Measurements from ENCODE around the gene EHMT2. TPM values are rescaled to one million over a fixed set of nuclear protein-coding genes. Genes with fewer than 3 reads are reported as not detected.
"Not testable (repeated sequence)": the region's sequence is repeated elsewhere in the genome, so short reads cannot be mapped to it uniquely, and the experiment has no call there.

The EHMT2 gene
- total RNA-seq, 2 experiments from 2014 or later, result 50.1 to 60.4 TPM

DNA sequence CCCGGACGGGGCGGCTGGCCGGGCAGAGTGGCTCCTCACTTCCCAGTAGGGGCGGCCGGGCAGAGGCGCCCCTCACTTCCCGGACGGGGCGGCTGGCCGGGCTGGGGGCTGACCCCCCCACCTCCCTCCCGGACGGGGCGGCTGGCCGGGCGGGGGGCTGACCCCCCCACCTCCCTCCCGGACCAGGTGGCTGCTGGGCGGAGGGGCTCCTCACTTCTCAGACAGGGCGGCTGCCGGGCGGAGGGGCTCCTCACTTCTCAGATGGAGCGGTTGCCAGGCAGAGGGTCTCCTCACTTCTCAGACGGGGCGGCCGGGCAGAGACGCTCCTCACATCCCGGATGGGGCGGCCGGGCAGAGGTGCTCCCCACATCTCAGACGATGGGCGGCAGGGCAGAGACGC lies 34.6 kb upstream of the EHMT2 start:
- H3K27ac Mint-ChIP-seq; H3K4me1 Mint-ChIP-seq; CTCF ChIA-PET; H3K4me3 Mint-ChIP-seq; H3K9me3 Mint-ChIP-seq (ENCODE audit: low read depth); intact Hi-C loops (cut with DNase I, micrococcal nuclease); H3K27me3 Mint-ChIP-seq; DNase-seq; POLR2A ChIA-PET; H3K36me3 Mint-ChIP-seq (ENCODE audit: low read depth); ATAC-seq: not testable (repeated sequence)

DNA sequence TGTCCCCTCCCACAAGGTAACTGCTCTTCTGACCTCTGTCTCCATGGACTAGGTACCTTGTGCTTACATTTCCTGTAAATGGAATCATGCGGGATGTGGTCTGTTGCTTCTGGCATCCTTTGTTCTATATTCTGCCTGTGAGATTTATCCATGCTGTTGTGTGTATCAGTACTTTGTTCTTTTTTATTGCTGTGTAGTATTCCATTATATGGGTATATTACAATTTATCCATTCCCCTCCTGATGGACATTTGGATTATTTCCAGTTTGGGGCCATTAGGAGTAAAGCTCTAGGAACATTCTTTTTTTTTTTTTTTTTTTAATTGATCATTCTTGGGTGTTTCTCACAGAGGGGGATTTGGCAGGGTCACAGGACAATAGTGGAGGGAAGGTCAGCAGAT lies 33.5 kb upstream of the EHMT2 start:
- Mint-ChIP-seq H3K36me3 (ENCODE audit: low read depth) (no peaks in the 10 kb centered on the region), H3K4me1 (no peaks in the 10 kb centered on the region), H3K4me3 (no peak overlapping the region), H3K27me3 (no peaks in the 10 kb centered on the region), H3K27ac (no peak overlapping the region), H3K9me3 (ENCODE audit: low read depth) (no peaks in the 10 kb centered on the region)
- intact Hi-C loops (cut with DNase I, micrococcal nuclease), result no loop called here
- POLR2A ChIA-PET, result no interaction called here
- CTCF ChIA-PET, result no interaction called here
- DNase-seq (no peak), ATAC-seq (no peak)

DNA sequence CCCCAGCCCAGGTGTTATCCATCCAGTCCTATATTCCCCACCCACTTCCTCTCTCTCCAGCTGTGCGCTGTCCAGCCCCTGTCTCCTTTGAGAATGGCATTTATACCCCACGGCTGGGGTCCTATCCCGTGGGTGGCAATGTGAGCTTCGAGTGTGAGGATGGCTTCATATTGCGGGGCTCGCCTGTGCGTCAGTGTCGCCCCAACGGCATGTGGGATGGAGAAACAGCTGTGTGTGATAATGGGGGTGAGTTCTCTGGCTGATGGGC lies 31.1 kb upstream of the EHMT2 start:
- intact Hi-C loops (cut with DNase I, micrococcal nuclease), result no loop called here
- Mint-ChIP-seq H3K27ac (no peak overlapping the region), H3K27me3 (no peaks in the 10 kb centered on the region), H3K4me1 (no peaks in the 10 kb centered on the region), H3K9me3 (ENCODE audit: low read depth) (no peaks in the 10 kb centered on the region), H3K4me3 (no peak overlapping the region), H3K36me3 (ENCODE audit: low read depth) (no peaks in the 10 kb centered on the region)
- no peak for ATAC-seq
- POLR2A ChIA-PET, result no interaction called here
- DNase-seq, result no peak
- CTCF ChIA-PET, result interaction anchor here (0.6 kb wide), 1 partner anchor 93 kb away, joined by 3 read pairs; no protein-coding TSS in a partner anchor

DNA sequence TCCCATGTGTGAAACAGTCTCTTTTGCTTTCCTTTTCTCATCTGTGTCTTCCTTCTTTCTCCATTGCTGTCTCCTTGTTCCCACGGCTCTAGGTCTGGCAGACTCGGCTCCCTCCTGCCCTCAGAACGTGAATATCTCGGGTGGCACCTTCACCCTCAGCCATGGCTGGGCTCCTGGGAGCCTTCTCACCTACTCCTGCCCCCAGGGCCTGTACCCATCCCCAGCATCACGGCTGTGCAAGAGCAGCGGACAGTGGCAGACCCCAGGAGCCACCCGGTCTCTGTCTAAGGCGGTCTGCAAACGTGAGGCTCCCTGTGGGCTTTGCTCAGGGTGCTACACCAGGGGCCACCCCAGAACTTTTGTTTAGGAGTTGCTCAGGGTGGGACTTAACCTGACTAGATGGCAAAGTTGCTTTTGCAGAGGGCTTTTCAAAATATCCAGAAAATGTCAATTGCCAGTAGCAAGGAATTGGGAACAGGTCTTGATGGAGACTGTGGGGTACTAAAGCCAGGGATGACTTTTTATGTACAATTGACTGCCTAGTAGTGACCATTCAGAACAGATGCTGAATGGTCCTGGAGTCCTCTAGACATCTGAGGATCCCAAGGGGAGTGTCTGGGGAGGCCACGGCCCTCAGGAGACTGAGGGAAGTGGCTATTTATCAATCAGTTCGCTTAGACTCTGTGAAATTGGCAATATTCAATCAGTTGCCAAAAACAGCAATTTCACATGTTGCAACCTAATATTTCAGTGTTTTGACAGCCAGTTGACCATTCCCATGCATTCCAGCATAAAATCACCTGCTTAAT lies 30.6 kb upstream of the EHMT2 start:
- no peak overlapping the region for H3K4me3 Mint-ChIP-seq
- DNase-seq (no peak), ATAC-seq (no peak)
- no peaks in the 10 kb centered on the region for H3K9me3 Mint-ChIP-seq (ENCODE audit: low read depth)
- intact Hi-C loops (cut with DNase I, micrococcal nuclease), result no loop called here
- no peaks in the 10 kb centered on the region for H3K36me3 Mint-ChIP-seq (ENCODE audit: low read depth)
- ChIA-PET POLR2A (no interaction called here), CTCF (interaction anchor here (0.6 kb wide), 1 partner anchor 93 kb away, joined by 3 read pairs; no protein-coding TSS in a partner anchor)
- H3K27ac Mint-ChIP-seq, result no peak overlapping the region
- no peaks in the 10 kb centered on the region for H3K27me3 Mint-ChIP-seq
- H3K4me1 Mint-ChIP-seq, result no peaks in the 10 kb centered on the region

DNA sequence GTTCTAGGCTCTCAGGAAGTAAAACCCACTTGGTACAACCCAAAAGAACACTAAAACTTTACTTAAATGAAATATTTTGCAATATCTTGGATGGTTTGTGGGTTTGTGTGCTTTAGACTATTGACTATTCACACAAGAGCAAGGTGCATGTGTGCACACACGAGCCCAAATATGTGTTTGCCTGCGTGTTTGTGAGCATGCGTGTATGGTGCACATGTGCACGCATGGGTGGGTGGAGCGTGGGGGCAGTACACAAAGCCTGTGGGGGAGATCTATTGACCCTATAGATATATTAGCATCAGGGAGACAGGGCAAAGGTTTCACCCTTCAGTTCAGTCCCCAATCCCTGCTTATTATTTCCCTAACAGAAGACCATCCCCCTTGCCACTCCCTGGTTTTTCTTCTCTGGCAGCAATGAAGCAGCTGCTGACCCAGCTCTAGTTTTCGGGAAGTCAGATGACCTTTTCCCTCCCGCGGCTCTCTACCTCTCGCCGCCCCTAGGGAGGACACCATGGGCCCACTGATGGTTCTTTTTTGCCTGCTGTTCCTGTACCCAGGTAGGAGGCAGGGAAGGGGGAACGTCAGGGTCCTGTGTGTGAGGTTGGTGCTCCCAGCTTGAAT lies 29.9 kb upstream of the EHMT2 start, which contains the start of gene C2:
TSS of gene C2 (plus strand) at position 476 of the 621 bp plus-strand sequence. CDS start at position 512, 36 bp downstream.
- H3K9me3 Mint-ChIP-seq (ENCODE audit: low read depth), result no peaks in the 10 kb centered on the region
- H3K27ac Mint-ChIP-seq, result no peak within 1 kb of the TSS
- ATAC-seq (no peak), DNase-seq (no peak)
- no peak within 1 kb of the TSS for H3K4me3 Mint-ChIP-seq
- intact Hi-C loops (cut with DNase I, micrococcal nuclease), result no loop called here
- H3K27me3 Mint-ChIP-seq, result no peaks in the 10 kb centered on the region
- no peaks in the 10 kb centered on the region for H3K36me3 Mint-ChIP-seq (ENCODE audit: low read depth)
- H3K4me1 Mint-ChIP-seq, result no peaks in the 10 kb centered on the region
- CTCF ChIA-PET, result no interaction called here
- POLR2A ChIA-PET, result no interaction called here

DNA sequence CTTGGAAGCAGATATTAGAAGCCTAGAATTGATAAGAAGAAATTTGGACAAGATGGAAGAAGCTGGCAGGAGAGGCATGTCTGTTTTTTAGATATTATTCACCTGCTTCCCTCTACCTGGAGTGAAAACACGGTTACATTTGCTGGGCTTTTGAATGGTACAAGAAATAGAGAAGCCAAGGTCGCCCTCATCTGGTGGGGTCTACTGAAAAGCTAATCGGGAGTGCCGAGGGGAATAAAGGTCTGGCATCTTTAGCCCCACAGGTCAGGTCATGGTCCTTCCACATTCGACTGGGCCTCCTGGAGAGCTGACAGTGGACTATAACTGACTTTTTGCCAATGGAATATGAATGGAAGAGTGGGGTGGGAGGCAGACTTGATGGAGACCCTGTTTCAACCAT lies 25.4 kb upstream of the EHMT2 start:
- DNase-seq (peak; percentile 60), ATAC-seq (peak; percentile 70)
- H3K4me3 Mint-ChIP-seq, result no peak overlapping the region
- ChIA-PET POLR2A (no interaction called here), CTCF (interaction anchor here (0.5 to 0.9 kb wide), 4 partner anchors 56 to 306 kb away, joined by 3 to 5 read pairs (median 3); no protein-coding TSS in a partner anchor)
- no peaks in the 10 kb centered on the region for H3K36me3 Mint-ChIP-seq (ENCODE audit: low read depth)
- no peaks in the 10 kb centered on the region for H3K27me3 Mint-ChIP-seq
- intact Hi-C loops (cut with DNase I, micrococcal nuclease), result no loop called here
- no peak overlapping the region for H3K27ac Mint-ChIP-seq
- no peaks in the 10 kb centered on the region for H3K4me1 Mint-ChIP-seq
- H3K9me3 Mint-ChIP-seq (ENCODE audit: low read depth), result no peaks in the 10 kb centered on the region

DNA sequence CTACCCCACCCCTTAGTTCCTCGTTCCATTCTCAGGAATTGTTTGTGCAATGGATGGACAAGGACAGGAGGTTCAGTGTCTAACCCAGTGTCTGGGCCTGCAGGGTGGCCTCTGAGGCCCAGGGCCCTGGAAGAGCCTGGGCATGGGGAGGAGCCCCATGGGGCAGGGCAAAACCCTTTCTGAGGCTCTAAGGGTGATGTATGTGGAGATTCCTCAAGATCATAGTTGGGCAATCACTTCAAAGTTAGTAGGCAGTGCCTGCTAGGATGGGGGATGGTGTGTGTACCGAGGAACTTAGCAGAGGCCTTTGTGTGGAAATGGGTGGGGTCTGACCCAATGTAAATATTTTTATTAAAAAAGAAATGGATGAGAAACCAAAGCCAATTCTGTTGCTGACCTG lies 23.3 kb upstream of the EHMT2 start:
- CTCF ChIA-PET, result interaction anchor here (1.2 kb wide), 1 partner anchor 25 kb away, joined by 4 read pairs; the partner anchor contains the start of gene CFB
- no peak for ATAC-seq
- intact Hi-C loops (cut with DNase I, micrococcal nuclease), result no loop called here
- POLR2A ChIA-PET, result no interaction called here
- Mint-ChIP-seq H3K4me3 (no peak overlapping the region), H3K36me3 (ENCODE audit: low read depth) (no peaks in the 10 kb centered on the region), H3K27ac (no peak overlapping the region), H3K4me1 (no peaks in the 10 kb centered on the region), H3K27me3 (peaks cover 2% of the 10 kb centered on the region), H3K9me3 (ENCODE audit: low read depth) (no peaks in the 10 kb centered on the region)
- no peak for DNase-seq

DNA sequence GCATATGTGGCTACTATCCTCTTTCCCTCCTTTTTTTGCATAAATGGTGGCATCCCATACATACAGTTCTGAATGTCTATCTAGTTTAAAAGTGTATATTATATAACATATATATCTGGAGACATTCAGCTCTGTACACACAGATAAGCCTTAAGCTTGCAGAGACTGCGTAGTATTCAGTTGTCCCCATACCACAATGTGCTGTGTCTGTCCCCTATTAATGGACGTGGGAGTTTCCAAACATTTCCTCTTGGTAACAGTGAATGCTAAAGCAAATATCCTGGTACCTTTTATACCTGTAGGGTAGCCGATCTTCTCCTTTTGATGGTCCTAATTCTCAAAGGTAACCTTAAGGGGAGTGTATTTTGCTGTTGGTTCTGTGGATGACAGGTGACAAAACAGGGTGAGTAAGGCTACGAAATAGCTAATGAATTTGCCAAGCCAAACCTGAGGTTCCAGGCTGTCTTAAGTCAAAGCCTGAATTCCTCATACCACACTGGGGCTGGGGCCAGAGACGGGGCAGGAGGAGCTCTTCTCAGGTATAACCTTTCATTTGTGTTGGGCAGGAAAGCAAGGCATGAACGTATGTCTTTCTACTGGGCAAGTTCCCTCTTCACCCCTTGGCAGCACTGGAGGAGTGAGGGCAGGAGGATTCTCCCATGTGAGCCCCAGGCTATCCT lies 22.3 kb upstream of the EHMT2 start:
- DNase-seq, result no peak
- POLR2A ChIA-PET, result no interaction called here
- Mint-ChIP-seq H3K36me3 (ENCODE audit: low read depth) (no peaks in the 10 kb centered on the region), H3K4me1 (no peaks in the 10 kb centered on the region), H3K27me3 (peaks cover 6% of the 10 kb centered on the region), H3K27ac (no peak overlapping the region), H3K9me3 (ENCODE audit: low read depth) (no peaks in the 10 kb centered on the region), H3K4me3 (no peak overlapping the region)
- intact Hi-C loops (cut with DNase I, micrococcal nuclease), result no loop called here
- ATAC-seq, result no peak
- CTCF ChIA-PET, result interaction anchor here (0.6 kb wide), 2 partner anchors 32 to 75 kb away, joined by 3 to 4 read pairs; no protein-coding TSS in a partner anchor

DNA sequence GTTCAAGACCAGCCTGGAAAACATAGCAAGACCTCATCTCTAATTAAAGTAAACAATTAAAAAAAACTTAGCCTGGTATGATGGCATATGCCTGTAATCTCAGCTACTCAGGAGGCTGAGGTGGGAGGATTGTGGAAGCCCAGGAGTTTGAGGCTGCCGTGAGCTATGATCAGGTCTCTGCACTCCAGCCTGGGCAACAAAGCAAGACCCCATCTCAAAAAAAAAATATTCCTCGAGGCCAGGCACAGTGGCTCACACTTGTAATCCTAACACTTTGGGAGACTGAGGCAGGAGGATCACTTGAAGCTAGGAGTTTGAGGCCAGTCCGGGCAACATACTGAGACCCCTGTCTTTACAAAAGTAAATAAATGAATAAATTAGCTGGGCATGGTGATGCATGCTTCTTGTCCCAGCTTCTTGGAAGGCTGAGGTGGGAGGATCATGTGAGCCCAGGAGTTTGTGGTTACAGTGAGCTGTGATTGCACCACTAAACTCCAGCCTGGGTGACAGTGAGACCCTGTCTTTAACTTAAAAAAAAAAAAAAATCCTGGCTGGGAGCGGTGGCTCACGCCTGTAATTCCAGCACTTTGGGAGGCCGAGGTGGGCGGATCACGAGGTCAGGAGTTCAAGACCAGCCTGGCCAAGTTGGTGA lies 20.7 kb upstream of the EHMT2 start:
- no peak for ATAC-seq
- H3K9me3 Mint-ChIP-seq (ENCODE audit: low read depth), result no peaks in the 10 kb centered on the region
- intact Hi-C loops (cut with DNase I, micrococcal nuclease), result no loop called here
- H3K27me3 Mint-ChIP-seq, result peaks cover 6% of the 10 kb centered on the region
- H3K36me3 Mint-ChIP-seq (ENCODE audit: low read depth), result no peaks in the 10 kb centered on the region
- ChIA-PET POLR2A (no interaction called here), CTCF (interaction anchor here (0.6 to 1.8 kb wide), 4 partner anchors 18 to 379 kb away, joined by 3 to 6 read pairs (median 4); no protein-coding TSS in a partner anchor)
- H3K4me3 Mint-ChIP-seq, result no peak overlapping the region
- no peak overlapping the region for H3K27ac Mint-ChIP-seq
- no peaks in the 10 kb centered on the region for H3K4me1 Mint-ChIP-seq
- DNase-seq, result no peak

DNA sequence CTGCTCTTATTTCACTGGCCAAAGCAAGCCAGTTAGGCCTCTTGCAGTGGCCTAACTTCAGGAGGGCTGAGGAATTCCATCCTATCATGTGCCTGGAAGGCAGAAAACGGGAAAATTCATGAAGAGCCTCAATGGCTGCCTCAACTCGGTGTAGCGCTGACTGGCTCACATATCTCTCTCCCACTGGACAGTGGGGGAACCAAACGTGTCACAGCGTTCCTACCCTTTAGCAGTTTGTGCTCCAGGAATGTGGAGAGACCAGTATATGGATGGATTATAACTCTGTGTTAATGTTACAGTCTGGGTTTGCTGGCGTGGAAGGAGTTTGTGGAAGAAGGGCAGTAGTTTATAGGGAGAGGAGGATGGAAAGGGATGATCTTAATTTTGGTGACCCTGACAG lies 18.3 kb upstream of the EHMT2 start:
- Mint-ChIP-seq H3K27ac (no peak overlapping the region), H3K36me3 (ENCODE audit: low read depth) (no peaks in the 10 kb centered on the region), H3K4me3 (no peak overlapping the region), H3K4me1 (peaks cover 9% of the 10 kb centered on the region), H3K9me3 (ENCODE audit: low read depth) (no peaks in the 10 kb centered on the region), H3K27me3 (peaks cover 6% of the 10 kb centered on the region)
- intact Hi-C loops (cut with DNase I, micrococcal nuclease), result no loop called here
- DNase-seq, result no peak
- no peak for ATAC-seq
- POLR2A ChIA-PET, result no interaction called here
- CTCF ChIA-PET, result no interaction called here

DNA sequence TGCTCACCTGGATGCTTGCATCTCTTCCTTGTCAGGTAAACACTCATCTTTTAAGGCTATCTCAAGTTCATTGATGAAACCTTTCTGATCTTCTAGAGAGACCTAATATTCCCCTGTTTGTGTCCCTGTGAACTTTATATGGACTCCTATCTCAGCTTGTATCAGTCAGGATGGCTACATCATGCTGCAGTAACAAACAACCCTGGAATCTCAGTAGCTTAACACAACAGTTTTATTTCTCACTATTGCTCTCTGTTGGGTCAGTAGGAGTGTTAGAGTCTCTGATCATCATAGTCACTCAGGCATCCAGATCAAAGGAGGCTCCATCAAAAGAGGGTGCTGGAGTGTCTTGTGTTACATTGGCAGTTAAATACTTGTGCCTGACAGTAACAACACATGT lies 17.9 kb upstream of the EHMT2 start:
- intact Hi-C loops (cut with DNase I, micrococcal nuclease), result no loop called here
- Mint-ChIP-seq H3K36me3 (ENCODE audit: low read depth) (no peaks in the 10 kb centered on the region), H3K27ac (no peak overlapping the region), H3K27me3 (peaks cover 6% of the 10 kb centered on the region), H3K4me3 (no peak overlapping the region), H3K9me3 (ENCODE audit: low read depth) (no peaks in the 10 kb centered on the region), H3K4me1 (peaks cover 11% of the 10 kb centered on the region)
- ATAC-seq (no peak), DNase-seq (no peak)
- CTCF ChIA-PET, result no interaction called here
- POLR2A ChIA-PET, result no interaction called here
